HEK293 (cell line): Measurements from ENCODE around the gene ZNF33A.

Source experiments
- CTCF ChIA-PET: fragments of 350-600 bp; formaldehyde crosslinking; extraction: SDS; loops from one replicate; lab custom pipeline; 2021; ENCODE audit warnings: antibody characterized with exemption; lab: Yijun Ruan, JAX
- POLR2A ChIA-PET: fragments of 300-600 bp; formaldehyde crosslinking; extraction: SDS; loops from one replicate; lab custom pipeline; 2020; ENCODE audit warnings: antibody characterized with exemption, inconsistent platforms; lab: Yijun Ruan, JAX
- H3K27ac ChIP-seq: fragments of 200-500 bp; sonication (Bioruptor generic); 2 replicates; pipeline ENCODE4 v1.5.1; 2014; ENCODE audit warnings: low read depth, low read length, control low read depth, inconsistent platforms; ENCODE audit errors: extremely low read depth
- H3K36me3 ChIP-seq, 2 experiments: fragments of 200-500 bp in 1 of 2; sonication (Bioruptor generic) in 1 of 2; 1 replicate in 1 of 2; 2 replicates in 1 of 2; pipeline ENCODE4 v1.5.1; 2014 to 2017; ENCODE audit warnings: inconsistent platforms in 2 of 2, low read length in 2 of 2; ENCODE audit not compliant: control insufficient read depth in 2 of 2, insufficient read depth in 1 of 2
- H3K4me1 ChIP-seq: fragments of 200-500 bp; sonication (Bioruptor generic); 2 replicates; pipeline ENCODE4 v1.5.1; 2014; ENCODE audit warnings: mild to moderate bottlenecking, low read length, inconsistent platforms; ENCODE audit not compliant: control insufficient read depth, insufficient read depth
- H3K4me3 ChIP-seq: 2 replicates; pipeline ENCODE4 v1.5.1; 2011; ENCODE audit warnings: low read depth, mild to moderate bottlenecking, control low read depth, low read length, moderate library complexity
- H3K9me3 ChIP-seq: fragments of 200-500 bp; sonication (Bioruptor generic); 2 replicates; pipeline ENCODE4 v1.5.1; 2014; ENCODE audit warnings: low read depth, low read length, inconsistent platforms; ENCODE audit not compliant: control insufficient read depth, insufficient read depth
- EGR2 ChIP-seq: fragments of 450-650 bp; formaldehyde crosslinking; IDR thresholded peaks from 2 replicates; pipeline ENCODE4 v1.5.1; 2016; ENCODE audit warnings: low read depth, missing biosample characterization, missing genetic modification characterization
- KLF1 ChIP-seq: fragments of 450-650 bp; formaldehyde crosslinking; IDR thresholded peaks from 2 replicates; pipeline ENCODE4 v1.5.1; 2016; ENCODE audit warnings: missing biosample characterization, missing genetic modification characterization
- PRDM1 ChIP-seq: fragments of 450-650 bp; formaldehyde crosslinking; IDR thresholded peaks from 2 replicates; pipeline ENCODE4; 2016; ENCODE audit warnings: missing biosample characterization, missing genetic modification characterization
- SALL2 ChIP-seq: fragments of 450-650 bp; formaldehyde crosslinking; IDR thresholded peaks from 2 replicates; pipeline ENCODE4 v1.5.0; 2017; ENCODE audit warnings: missing biosample characterization, mild to moderate bottlenecking, missing genetic modification characterization, borderline replicate concordance
- SCRT1 ChIP-seq: fragments of 450-650 bp; formaldehyde crosslinking; IDR thresholded peaks from 2 replicates; pipeline ENCODE4 v1.5.1; 2016; ENCODE audit warnings: missing biosample characterization, missing genetic modification characterization, borderline replicate concordance
- WT1 ChIP-seq: fragments of 450-650 bp; formaldehyde crosslinking; IDR thresholded peaks from 2 replicates; pipeline ENCODE4 v1.5.1; 2016; ENCODE audit warnings: missing biosample characterization, missing genetic modification characterization
- YY2 ChIP-seq: fragments of 450-650 bp; formaldehyde crosslinking; IDR thresholded peaks from 2 replicates; pipeline ENCODE4 v1.5.1; 2016; ENCODE audit warnings: missing biosample characterization, missing genetic modification characterization
- ZFHX2 ChIP-seq: fragments of 450-650 bp; formaldehyde crosslinking; conservative IDR thresholded peaks from 2 replicates; pipeline ENCODE4 v1.5.1; 2016; ENCODE audit warnings: missing biosample characterization, missing genetic modification characterization
- ZNF138 ChIP-seq: fragments of 450-650 bp; formaldehyde crosslinking; IDR thresholded peaks from 2 replicates; pipeline ENCODE4 v1.5.1; 2016; ENCODE audit warnings: missing biosample characterization, missing genetic modification characterization, borderline replicate concordance
- ZNF335 ChIP-seq: fragments of 450-650 bp; formaldehyde crosslinking; conservative IDR thresholded peaks from 2 replicates; pipeline ENCODE4 v1.5.1; 2016; ENCODE audit warnings: missing biosample characterization, missing genetic modification characterization
- ZNF350 ChIP-seq: fragments of 450-650 bp; formaldehyde crosslinking; IDR thresholded peaks from 2 replicates; pipeline ENCODE4 v1.5.0; 2017; ENCODE audit warnings: missing biosample characterization, mild to moderate bottlenecking, missing genetic modification characterization
- ZNF37A ChIP-seq: fragments of 450-650 bp; IDR thresholded peaks from 2 replicates; pipeline ENCODE4 v1.5.1; 2018; ENCODE audit warnings: missing biosample characterization, missing genetic modification characterization
- ZNF404 ChIP-seq: fragments of 450-650 bp; formaldehyde crosslinking; IDR thresholded peaks from 2 replicates; pipeline ENCODE4 v1.5.1; 2017; ENCODE audit warnings: missing biosample characterization, missing genetic modification characterization
- ZNF510 ChIP-seq: fragments of 450-650 bp; formaldehyde crosslinking; IDR thresholded peaks from 2 replicates; pipeline ENCODE4 v1.5.1; 2018; ENCODE audit warnings: mild to moderate bottlenecking, missing genetic modification characterization, missing biosample characterization; ENCODE audit not compliant: insufficient replicate concordance
- ZNF571 ChIP-seq: fragments of 450-650 bp; formaldehyde crosslinking; IDR thresholded peaks from 2 replicates; pipeline ENCODE4 v1.5.0; 2017; ENCODE audit warnings: missing biosample characterization, missing genetic modification characterization
- ZNF785 ChIP-seq: fragments of 450-650 bp; formaldehyde crosslinking; IDR thresholded peaks from 2 replicates; pipeline ENCODE4 v1.5.1; 2016; ENCODE audit warnings: missing biosample characterization, missing genetic modification characterization
- ZXDB ChIP-seq: fragments of 450-650 bp; formaldehyde crosslinking; IDR thresholded peaks from 2 replicates; pipeline ENCODE4 v1.5.1; 2016; ENCODE audit warnings: missing biosample characterization, missing genetic modification characterization
- TF ChIP-seq, protein P1 (sequence below): fragments of 450-650 bp; formaldehyde crosslinking; IDR thresholded peaks from 2 replicates; pipeline ENCODE4 v1.5.0; 2017; ENCODE audit warnings: missing biosample characterization, missing genetic modification characterization, borderline replicate concordance
- TF ChIP-seq, protein P2 (sequence below): fragments of 450-650 bp; formaldehyde crosslinking; IDR thresholded peaks from 2 replicates; pipeline ENCODE4 v1.5.1; 2016; ENCODE audit warnings: missing biosample characterization, missing genetic modification characterization
- TF ChIP-seq, protein P3 (sequence below): fragments of 450-650 bp; formaldehyde crosslinking; IDR thresholded peaks from 2 replicates; pipeline ENCODE4 v1.5.1; 2016; ENCODE audit warnings: missing biosample characterization, missing genetic modification characterization
- TF ChIP-seq, protein P4 (sequence below): fragments of 450-650 bp; formaldehyde crosslinking; IDR thresholded peaks from 2 replicates; pipeline ENCODE4 v1.5.1; 2016; ENCODE audit warnings: missing biosample characterization, missing genetic modification characterization
- TF ChIP-seq, protein P5 (sequence below): fragments of 450-650 bp; formaldehyde crosslinking; IDR thresholded peaks from 2 replicates; pipeline ENCODE4 v1.5.1; 2016; ENCODE audit warnings: missing biosample characterization, missing genetic modification characterization

ZNF33A gene

DNA sequence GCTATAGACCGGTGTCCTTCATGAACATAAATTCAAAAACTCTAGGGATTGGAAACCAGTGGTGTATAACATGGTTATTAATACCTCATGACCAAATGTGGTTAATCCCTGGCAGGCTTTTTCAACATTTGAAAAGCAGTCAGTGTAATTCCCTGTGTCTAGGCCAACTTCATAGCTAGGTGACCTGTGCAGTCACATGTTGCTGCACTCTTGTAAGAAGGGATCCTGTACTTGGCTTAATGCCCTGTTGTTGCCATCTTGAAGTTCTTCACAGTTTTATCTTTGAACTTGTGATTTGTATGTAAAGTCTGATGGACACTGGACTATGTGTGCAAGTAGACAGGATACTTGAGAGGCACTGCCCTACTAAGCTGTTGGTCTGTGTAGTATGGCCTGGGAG, 39.7 kb downstream of the ZNF33A start (continued):
- TF ChIP-seq, protein P1, sequence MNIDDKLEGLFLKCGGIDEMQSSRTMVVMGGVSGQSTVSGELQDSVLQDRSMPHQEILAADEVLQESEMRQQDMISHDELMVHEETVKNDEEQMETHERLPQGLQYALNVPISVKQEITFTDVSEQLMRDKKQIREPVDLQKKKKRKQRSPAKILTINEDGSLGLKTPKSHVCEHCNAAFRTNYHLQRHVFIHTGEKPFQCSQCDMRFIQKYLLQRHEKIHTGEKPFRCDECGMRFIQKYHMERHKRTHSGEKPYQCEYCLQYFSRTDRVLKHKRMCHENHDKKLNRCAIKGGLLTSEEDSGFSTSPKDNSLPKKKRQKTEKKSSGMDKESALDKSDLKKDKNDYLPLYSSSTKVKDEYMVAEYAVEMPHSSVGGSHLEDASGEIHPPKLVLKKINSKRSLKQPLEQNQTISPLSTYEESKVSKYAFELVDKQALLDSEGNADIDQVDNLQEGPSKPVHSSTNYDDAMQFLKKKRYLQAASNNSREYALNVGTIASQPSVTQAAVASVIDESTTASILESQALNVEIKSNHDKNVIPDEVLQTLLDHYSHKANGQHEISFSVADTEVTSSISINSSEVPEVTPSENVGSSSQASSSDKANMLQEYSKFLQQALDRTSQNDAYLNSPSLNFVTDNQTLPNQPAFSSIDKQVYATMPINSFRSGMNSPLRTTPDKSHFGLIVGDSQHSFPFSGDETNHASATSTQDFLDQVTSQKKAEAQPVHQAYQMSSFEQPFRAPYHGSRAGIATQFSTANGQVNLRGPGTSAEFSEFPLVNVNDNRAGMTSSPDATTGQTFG: no peak
- TF ChIP-seq ZNF571 (no peak), ZFHX2 (tag by site-specific recombination) (no peak), ZNF37A (tag by site-specific recombination) (no peak), ZNF785 (tag by site-specific recombination) (no peak)

DNA sequence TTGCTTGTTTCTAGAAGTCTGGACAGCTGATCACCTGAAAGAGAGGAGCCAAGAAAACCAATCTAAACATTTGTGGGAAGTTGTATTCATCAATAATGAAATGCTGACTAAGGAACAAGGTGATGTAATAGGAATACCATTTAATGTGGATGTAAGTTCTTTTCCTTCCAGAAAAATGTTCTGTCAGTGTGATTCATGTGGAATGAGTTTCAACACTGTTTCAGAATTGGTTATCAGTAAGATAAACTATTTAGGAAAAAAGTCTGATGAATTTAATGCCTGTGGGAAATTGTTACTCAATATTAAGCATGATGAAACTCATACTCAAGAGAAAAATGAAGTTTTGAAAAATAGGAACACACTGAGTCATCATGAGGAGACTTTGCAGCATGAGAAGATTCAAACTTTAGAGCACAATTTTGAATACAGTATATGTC, 43.9 kb downstream of the ZNF33A start:
- ChIA-PET POLR2A (no interaction called here), CTCF (no interaction called here)
- Histone ChIP-seq H3K27ac (no peak overlapping the region), H3K36me3 (peaks cover 4 to 53% of the 10 kb centered on the region in 2 experiments; a peak in 2 of 3 replicates), H3K4me1 (no peaks in the 10 kb centered on the region), H3K9me3 (no peaks in the 10 kb centered on the region), H3K4me3 (no peak overlapping the region)
- no peak for TF ChIP-seq ZNF138
- no peak for TF ChIP-seq SALL2
- TF ChIP-seq YY2: no peak
- TF ChIP-seq ZNF510: no peak
- TF ChIP-seq ZNF335 (tag by site-specific recombination): no peak
- no peak for TF ChIP-seq EGR2 (tag by site-specific recombination)
- TF ChIP-seq ZNF404 (tag by site-specific recombination): no peak
- TF ChIP-seq, protein P2, sequence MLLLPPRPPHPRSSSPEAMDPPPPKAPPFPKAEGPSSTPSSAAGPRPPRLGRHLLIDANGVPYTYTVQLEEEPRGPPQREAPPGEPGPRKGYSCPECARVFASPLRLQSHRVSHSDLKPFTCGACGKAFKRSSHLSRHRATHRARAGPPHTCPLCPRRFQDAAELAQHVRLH: no peak
- TF ChIP-seq SCRT1 (tag by site-specific recombination): no peak
- TF ChIP-seq KLF1 (tag by site-specific recombination): no peak
- TF ChIP-seq WT1: no peak
- TF ChIP-seq, protein P3, sequence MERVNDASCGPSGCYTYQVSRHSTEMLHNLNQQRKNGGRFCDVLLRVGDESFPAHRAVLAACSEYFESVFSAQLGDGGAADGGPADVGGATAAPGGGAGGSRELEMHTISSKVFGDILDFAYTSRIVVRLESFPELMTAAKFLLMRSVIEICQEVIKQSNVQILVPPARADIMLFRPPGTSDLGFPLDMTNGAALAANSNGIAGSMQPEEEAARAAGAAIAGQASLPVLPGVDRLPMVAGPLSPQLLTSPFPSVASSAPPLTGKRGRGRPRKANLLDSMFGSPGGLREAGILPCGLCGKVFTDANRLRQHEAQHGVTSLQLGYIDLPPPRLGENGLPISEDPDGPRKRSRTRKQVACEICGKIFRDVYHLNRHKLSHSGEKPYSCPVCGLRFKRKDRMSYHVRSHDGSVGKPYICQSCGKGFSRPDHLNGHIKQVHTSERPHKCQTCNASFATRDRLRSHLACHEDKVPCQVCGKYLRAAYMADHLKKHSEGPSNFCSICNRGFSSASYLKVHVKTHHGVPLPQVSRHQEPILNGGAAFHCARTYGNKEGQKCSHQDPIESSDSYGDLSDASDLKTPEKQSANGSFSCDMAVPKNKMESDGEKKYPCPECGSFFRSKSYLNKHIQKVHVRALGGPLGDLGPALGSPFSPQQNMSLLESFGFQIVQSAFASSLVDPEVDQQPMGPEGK: no peak
- TF ChIP-seq, protein P4, sequence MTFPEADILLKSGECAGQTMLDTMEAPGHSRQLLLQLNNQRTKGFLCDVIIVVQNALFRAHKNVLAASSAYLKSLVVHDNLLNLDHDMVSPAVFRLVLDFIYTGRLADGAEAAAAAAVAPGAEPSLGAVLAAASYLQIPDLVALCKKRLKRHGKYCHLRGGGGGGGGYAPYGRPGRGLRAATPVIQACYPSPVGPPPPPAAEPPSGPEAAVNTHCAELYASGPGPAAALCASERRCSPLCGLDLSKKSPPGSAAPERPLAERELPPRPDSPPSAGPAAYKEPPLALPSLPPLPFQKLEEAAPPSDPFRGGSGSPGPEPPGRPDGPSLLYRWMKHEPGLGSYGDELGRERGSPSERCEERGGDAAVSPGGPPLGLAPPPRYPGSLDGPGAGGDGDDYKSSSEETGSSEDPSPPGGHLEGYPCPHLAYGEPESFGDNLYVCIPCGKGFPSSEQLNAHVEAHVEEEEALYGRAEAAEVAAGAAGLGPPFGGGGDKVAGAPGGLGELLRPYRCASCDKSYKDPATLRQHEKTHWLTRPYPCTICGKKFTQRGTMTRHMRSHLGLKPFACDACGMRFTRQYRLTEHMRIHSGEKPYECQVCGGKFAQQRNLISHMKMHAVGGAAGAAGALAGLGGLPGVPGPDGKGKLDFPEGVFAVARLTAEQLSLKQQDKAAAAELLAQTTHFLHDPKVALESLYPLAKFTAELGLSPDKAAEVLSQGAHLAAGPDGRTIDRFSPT (tag by site-specific recombination): no peak
- TF ChIP-seq PRDM1: no peak
- TF ChIP-seq, protein P5, sequence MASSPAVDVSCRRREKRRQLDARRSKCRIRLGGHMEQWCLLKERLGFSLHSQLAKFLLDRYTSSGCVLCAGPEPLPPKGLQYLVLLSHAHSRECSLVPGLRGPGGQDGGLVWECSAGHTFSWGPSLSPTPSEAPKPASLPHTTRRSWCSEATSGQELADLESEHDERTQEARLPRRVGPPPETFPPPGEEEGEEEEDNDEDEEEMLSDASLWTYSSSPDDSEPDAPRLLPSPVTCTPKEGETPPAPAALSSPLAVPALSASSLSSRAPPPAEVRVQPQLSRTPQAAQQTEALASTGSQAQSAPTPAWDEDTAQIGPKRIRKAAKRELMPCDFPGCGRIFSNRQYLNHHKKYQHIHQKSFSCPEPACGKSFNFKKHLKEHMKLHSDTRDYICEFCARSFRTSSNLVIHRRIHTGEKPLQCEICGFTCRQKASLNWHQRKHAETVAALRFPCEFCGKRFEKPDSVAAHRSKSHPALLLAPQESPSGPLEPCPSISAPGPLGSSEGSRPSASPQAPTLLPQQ (tag by site-specific recombination): no peak
- TF ChIP-seq ZXDB (tag by site-specific recombination): no peak
- no peak for TF ChIP-seq ZNF350 (tag by site-specific recombination)
